HG03064 (cell line): ENCODE measurements around the gene ENOX1.
A peak's percentile ranks its signal among the peaks of the same experiment; 100 is the strongest.

Source experiments
- ATAC-seq: cut with Tn5 transposase; IDR thresholded peaks from one replicate; pipeline ENCODE4 v1.9.1; 2021; ENCODE audit warnings: low read depth; ENCODE audit not compliant: unreplicated experiment

Gene ENOX1

GRCh38 chr13:43405457-43405856, 381.3 kb downstream of the ENOX1 start:
- ATAC-seq, result no peak

- no peak for ATAC-seq
These were observed 384.4 kb downstream of the ENOX1 start for GRCh38 chr13:43402380-43402779.

GRCh38 chr13:43401361-43401760, 385.4 kb downstream of the ENOX1 start:
- ATAC-seq, result no peak

- ATAC-seq, result no peak
These were observed 389.7 kb downstream of the ENOX1 start for GRCh38 chr13:43397111-43397510.

GRCh38 chr13:43391036-43391435, 395.7 kb downstream of the ENOX1 start:
- no peak for ATAC-seq

- peak; percentile 48 for ATAC-seq
These were observed 396.2 kb downstream of the ENOX1 start for GRCh38 chr13:43390619-43391018.

GRCh38 chr13:43389983-43390382, 396.8 kb downstream of the ENOX1 start:
- ATAC-seq, result no peak

- no peak for ATAC-seq
These were observed 397.2 kb downstream of the ENOX1 start for GRCh38 chr13:43389573-43389972.

GRCh38 chr13:43388282-43389034, 398.3 kb downstream of the ENOX1 start:
- no peak for ATAC-seq

GRCh38 chr13:43387880-43388279, 398.9 kb downstream of the ENOX1 start:
- no peak for ATAC-seq

- ATAC-seq, result no peak
These were observed 403.1 kb downstream of the ENOX1 start for GRCh38 chr13:43383498-43384165.

- ATAC-seq, result no peak
These were observed 407.0 kb downstream of the ENOX1 start for GRCh38 chr13:43379738-43380137.

GRCh38 chr13:43377973-43378372, 408.8 kb downstream of the ENOX1 start:
- ATAC-seq, result no peak

- no peak for ATAC-seq
These were observed 409.6 kb downstream of the ENOX1 start for GRCh38 chr13:43377149-43377548.

GRCh38 chr13:43376596-43376995, 410.2 kb downstream of the ENOX1 start:
- ATAC-seq, result no peak

GRCh38 chr13:43375797-43376465, 410.8 kb downstream of the ENOX1 start:
- ATAC-seq, result no peak

GRCh38 chr13:43374621-43375020, 412.2 kb downstream of the ENOX1 start:
- no peak for ATAC-seq

- ATAC-seq, result no peak
These were observed 413.4 kb downstream of the ENOX1 start for GRCh38 chr13:43373400-43373799.

GRCh38 chr13:43370842-43371241, 415.9 kb downstream of the ENOX1 start:
- ATAC-seq, result no peak

GRCh38 chr13:43369319-43369718, 417.5 kb downstream of the ENOX1 start:
- no peak for ATAC-seq

- ATAC-seq, result peak; percentile 65
These were observed 418.8 kb downstream of the ENOX1 start for GRCh38 chr13:43368003-43368402.

GRCh38 chr13:43365039-43365344, 421.8 kb downstream of the ENOX1 start:
- ATAC-seq, result no peak
